Loucy (cell line): ENCODE measurements around the gene LSM14B.

ENCODE experiments used
- CTCF ChIP-seq: fragments of 200-600 bp; sonication (generic); conservative IDR thresholded peaks from 2 replicates; pipeline ENCODE4 v1.5.1; 2014; ENCODE audit warnings: mild to moderate bottlenecking, antibody characterized with exemption, low read length
- EZH2phosphoT487 ChIP-seq: fragments of 200-600 bp; IDR thresholded peaks from 2 replicates; pipeline ENCODE4 v1.6.1; 2018; ENCODE audit warnings: antibody characterized with exemption, mild to moderate bottlenecking, moderate library complexity, borderline replicate concordance

DNA sequence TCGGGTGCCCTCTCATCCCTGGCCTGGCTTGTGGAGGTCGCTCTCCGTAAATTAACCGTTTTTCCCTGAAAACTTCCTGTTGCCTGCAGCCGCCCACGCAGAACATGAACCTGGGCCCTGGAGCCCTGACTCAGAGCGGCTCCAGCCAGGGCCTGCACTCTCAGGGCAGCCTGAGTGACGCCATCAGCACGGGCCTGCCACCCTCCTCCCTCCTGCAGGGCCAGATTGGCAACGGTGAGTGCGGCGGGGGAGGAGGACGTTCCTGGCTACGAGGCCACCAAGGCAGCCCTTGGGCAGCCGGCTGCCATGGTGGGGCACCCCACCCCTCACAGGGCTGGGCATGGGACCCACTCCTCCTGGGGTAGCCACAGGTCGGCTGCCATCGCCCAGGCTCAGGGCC is 39.1 kb downstream of the LSM14B start:
- no peak for TF ChIP-seq CTCF
- TF ChIP-seq EZH2phosphoT487: no peak
